ENCODE results near the gene MCC. TPM values are rescaled to one million over a fixed set of nuclear protein-coding genes. Genes with fewer than 3 reads are reported as not detected.

Gene MCC
- total RNA-seq, 2 donors from 2014 or later, result 164 to 187 TPM

DNA sequence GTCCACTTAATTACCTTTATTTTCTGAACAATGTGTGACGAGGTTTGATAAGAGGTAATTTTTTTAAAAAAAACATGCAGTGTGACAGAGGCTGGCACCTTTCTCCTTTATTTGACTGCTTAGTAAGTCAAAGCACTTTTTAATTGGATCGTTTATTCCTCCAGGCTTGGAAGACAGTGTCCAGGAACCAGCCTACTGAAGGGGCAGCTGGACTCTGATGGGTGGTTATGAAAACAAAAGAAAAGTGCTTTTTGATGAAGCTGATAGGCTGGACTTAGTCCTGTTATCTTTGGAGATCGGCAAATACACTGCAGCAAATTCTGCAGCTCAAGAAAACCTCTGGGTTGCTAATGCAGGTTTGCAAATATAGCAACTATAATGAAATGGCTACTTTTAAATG is 370.0 kb downstream of the MCC start:
- peaks cover 9% of the 10 kb centered on the region for H3K4me1 ChIP-seq (ENCODE audit: control insufficient read depth, insufficient read depth, low read length)
- H3K36me3 ChIP-seq (ENCODE audit: control insufficient read depth, insufficient read depth, low read length), result peaks cover 99% of the 10 kb centered on the region
- Mint-ChIP-seq H3K4me3 (no peak overlapping the region), H3K9me3 (peaks cover 1% of the 10 kb centered on the region), H3K27me3 (ENCODE audit: insufficient read depth) (no peaks in the 10 kb centered on the region), H3K4me1 (peaks cover 14% of the 10 kb centered on the region), H3K36me3 (ENCODE audit: low read depth) (peaks cover 61% of the 10 kb centered on the region), H3K27ac (no peak overlapping the region)
- H3K9me3 ChIP-seq (ENCODE audit: control insufficient read depth, low read length), result peaks cover 4% of the 10 kb centered on the region
- H3K9ac ChIP-seq (ENCODE audit: extremely low read depth, low read length, poor library complexity, severe bottlenecking), result no peak overlapping the region
- no peak overlapping the region for H3K4me3 ChIP-seq (ENCODE audit: low read length)
- TF ChIP-seq, protein P1, sequence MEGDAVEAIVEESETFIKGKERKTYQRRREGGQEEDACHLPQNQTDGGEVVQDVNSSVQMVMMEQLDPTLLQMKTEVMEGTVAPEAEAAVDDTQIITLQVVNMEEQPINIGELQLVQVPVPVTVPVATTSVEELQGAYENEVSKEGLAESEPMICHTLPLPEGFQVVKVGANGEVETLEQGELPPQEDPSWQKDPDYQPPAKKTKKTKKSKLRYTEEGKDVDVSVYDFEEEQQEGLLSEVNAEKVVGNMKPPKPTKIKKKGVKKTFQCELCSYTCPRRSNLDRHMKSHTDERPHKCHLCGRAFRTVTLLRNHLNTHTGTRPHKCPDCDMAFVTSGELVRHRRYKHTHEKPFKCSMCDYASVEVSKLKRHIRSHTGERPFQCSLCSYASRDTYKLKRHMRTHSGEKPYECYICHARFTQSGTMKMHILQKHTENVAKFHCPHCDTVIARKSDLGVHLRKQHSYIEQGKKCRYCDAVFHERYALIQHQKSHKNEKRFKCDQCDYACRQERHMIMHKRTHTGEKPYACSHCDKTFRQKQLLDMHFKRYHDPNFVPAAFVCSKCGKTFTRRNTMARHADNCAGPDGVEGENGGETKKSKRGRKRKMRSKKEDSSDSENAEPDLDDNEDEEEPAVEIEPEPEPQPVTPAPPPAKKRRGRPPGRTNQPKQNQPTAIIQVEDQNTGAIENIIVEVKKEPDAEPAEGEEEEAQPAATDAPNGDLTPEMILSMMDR (conservative IDR thresholded peaks at IDR 0.05), result no peak
- no peak overlapping the region for H3K27ac ChIP-seq (ENCODE audit: low read depth, low read length)
- 91 to 95% methylated on average over 3 of the region's 3 CpGs for WGBS, 2 experiments (ENCODE audit: insufficient coverage in 1 of 2, insufficient read length in 1 of 2)
- H3K27me3 ChIP-seq (ENCODE audit: control insufficient read depth, insufficient read depth, low read length, poor library complexity, severe bottlenecking), result no peaks in the 10 kb centered on the region
- DNase-seq, result no peak

DNA sequence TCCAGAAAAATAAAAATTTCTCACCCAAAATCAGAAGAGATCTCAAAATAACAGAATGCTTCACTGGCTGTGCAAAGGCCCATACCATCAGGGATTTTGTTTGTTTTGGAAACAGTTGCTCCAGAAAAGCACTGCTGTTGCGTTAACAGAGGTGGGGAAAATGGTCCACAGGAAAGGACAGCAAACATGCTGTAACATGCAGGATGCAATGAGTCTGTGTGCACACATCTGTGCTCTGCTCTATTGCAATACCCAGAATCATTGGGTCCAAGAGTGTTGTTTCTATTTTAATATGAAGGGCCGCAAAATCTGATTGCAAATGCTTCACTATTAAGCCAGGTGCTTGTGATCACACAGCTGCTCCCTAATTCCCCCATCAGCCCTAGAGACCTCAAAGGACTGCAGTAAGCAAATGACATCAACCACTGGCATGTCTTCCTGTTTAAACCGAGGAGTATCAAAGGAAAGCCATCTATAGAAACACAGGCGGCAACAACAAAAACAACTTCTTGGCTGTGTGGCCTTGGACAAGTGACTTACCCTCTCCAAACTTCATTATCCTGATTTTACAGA is 370.6 kb downstream of the MCC start:
- Mint-ChIP-seq H3K27ac (no peak overlapping the region), H3K36me3 (ENCODE audit: low read depth) (peaks cover 63% of the 10 kb centered on the region), H3K9me3 (peaks cover 1% of the 10 kb centered on the region), H3K27me3 (ENCODE audit: insufficient read depth) (no peaks in the 10 kb centered on the region), H3K4me3 (no peak overlapping the region), H3K4me1 (peaks cover 12% of the 10 kb centered on the region)
- Histone ChIP-seq H3K27ac (ENCODE audit: low read depth, low read length) (no peak overlapping the region), H3K36me3 (ENCODE audit: control insufficient read depth, insufficient read depth, low read length) (peaks cover 99% of the 10 kb centered on the region), H3K4me3 (ENCODE audit: low read length) (no peak overlapping the region), H3K27me3 (ENCODE audit: control insufficient read depth, insufficient read depth, low read length, poor library complexity, severe bottlenecking) (no peaks in the 10 kb centered on the region), H3K9ac (ENCODE audit: extremely low read depth, low read length, poor library complexity, severe bottlenecking) (no peak overlapping the region), H3K4me1 (ENCODE audit: control insufficient read depth, insufficient read depth, low read length) (peaks cover 10% of the 10 kb centered on the region), H3K9me3 (ENCODE audit: control insufficient read depth, low read length) (peaks cover 4% of the 10 kb centered on the region)
- WGBS, 2 experiments (ENCODE audit: insufficient coverage in 1 of 2, insufficient read length in 1 of 2), result 94 to 100% methylated on average over 4 of the region's 4 CpGs
- no peak for DNase-seq
- TF ChIP-seq, protein P1 (conservative IDR thresholded peaks at IDR 0.05), result no peak

DNA sequence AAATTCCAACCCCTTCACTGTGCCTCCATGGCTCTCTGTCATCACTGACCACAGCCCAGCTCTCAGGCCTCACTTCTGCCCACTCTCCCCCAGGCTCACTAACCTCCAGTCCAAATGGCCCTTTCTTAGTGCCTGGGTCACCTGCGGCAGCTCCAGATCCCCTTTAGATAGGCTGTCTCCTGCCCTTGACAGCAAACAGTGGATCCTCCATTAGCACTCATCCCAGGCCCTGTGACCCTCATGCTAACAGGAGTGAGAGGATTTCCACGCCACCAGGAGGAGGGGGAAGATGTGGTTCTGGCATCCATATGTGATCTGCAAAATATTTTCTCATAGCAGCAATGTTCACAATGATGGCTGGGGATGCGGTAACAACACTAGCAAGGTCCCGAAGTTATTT is 372.3 kb downstream of the MCC start:
- Mint-ChIP-seq H3K36me3 (ENCODE audit: low read depth) (peaks cover 70% of the 10 kb centered on the region), H3K4me1 (peaks cover 27% of the 10 kb centered on the region), H3K9me3 (peaks cover 1% of the 10 kb centered on the region), H3K27me3 (ENCODE audit: insufficient read depth) (no peaks in the 10 kb centered on the region), H3K4me3 (no peak overlapping the region), H3K27ac (no peak overlapping the region)
- H3K27me3 ChIP-seq (ENCODE audit: control insufficient read depth, insufficient read depth, low read length, poor library complexity, severe bottlenecking), result no peaks in the 10 kb centered on the region
- no peak overlapping the region for H3K4me3 ChIP-seq (ENCODE audit: low read length)
- H3K27ac ChIP-seq (ENCODE audit: low read depth, low read length), result no peak overlapping the region
- H3K9ac ChIP-seq (ENCODE audit: extremely low read depth, low read length, poor library complexity, severe bottlenecking), result no peak overlapping the region
- peaks cover 97% of the 10 kb centered on the region for H3K36me3 ChIP-seq (ENCODE audit: control insufficient read depth, insufficient read depth, low read length)
- peaks cover 7% of the 10 kb centered on the region for H3K4me1 ChIP-seq (ENCODE audit: control insufficient read depth, insufficient read depth, low read length)
- TF ChIP-seq, protein P1 (conservative IDR thresholded peaks at IDR 0.05), result no peak
- DNase-seq, result no peak
- 96% methylated on average over 3 to 4 of the region's 4 CpGs for WGBS, 2 experiments (ENCODE audit: insufficient coverage in 1 of 2, insufficient read length in 1 of 2)
- H3K9me3 ChIP-seq (ENCODE audit: control insufficient read depth, low read length), result peaks cover 4% of the 10 kb centered on the region
